HCT116 (cell line): ENCODE results near the gene KIAA1671. TPM values are rescaled to one million over a fixed set of nuclear protein-coding genes. Genes with fewer than 3 reads are reported as not detected.

Experiments
- ATAC-seq: fragments of 200-7000 bp; cut with Tn5 transposase; 2 replicates; pipeline ENCODE4 v1.9.1; 2020; ENCODE audit warnings: mild to moderate bottlenecking, moderate library complexity
- BruUV-seq: library from RNA; stranded (reverse); fragments of 400-500 nt; replicated peaks from 2 replicates; lab custom pipeline; 2021; lab: Mats Ljungman, UMichigan
- CTCF ChIA-PET: fragments of 300-600 bp; sonication (Branson Sonifier 250); formaldehyde crosslinking; loops from one replicate; lab custom pipeline; 2021; ENCODE audit warnings: antibody characterized with exemption; lab: Charles Lee
- POLR2A ChIA-PET: fragments of 300-600, 350-600 bp; sonication (Branson Sonifier 250); formaldehyde crosslinking; loops from one replicate; lab custom pipeline; 2021; ENCODE audit warnings: antibody characterized with exemption; lab: Charles Lee
- RAD21 ChIA-PET, 2 experiments: fragments of 300-600 bp; sonication (Branson Sonifier 250); formaldehyde crosslinking; loops; one replicate each; lab custom pipeline; 2023; ENCODE audit warnings: low total read pairs in 2 of 2; ENCODE audit not compliant: uncharacterized antibody in 2 of 2, unreplicated experiment in 2 of 2, low non-redundant PET in 1 of 2; lab: Charles Lee
- DNase-seq: peaks from one replicate; pipeline ENCODE4 v3.0.0-alpha.2; 2010; ENCODE audit warnings: low read depth, low spot score
- H2AFZ ChIP-seq: fragments of 200-600 bp; shearing (Covaris generic), sonication (generic); 2 replicates; pipeline ENCODE4 v1.6.1; 2017; ENCODE audit warnings: low read depth, mixed run types, mixed read lengths, antibody characterized with exemption, low read length; ENCODE audit not compliant: poor library complexity, severe bottlenecking
- H3K27ac ChIP-seq: 2 replicates; pipeline ENCODE4 v1.5.1; 2012; ENCODE audit warnings: low read depth, low read length
- H3K27me3 ChIP-seq: fragments of 200-600 bp; sonication (generic); 2 replicates; pipeline ENCODE4 v1.6.1; 2016; ENCODE audit warnings: mixed run types, low read length, mixed read lengths; ENCODE audit not compliant: insufficient read depth
- H3K36me3 ChIP-seq, 2 experiments: fragments of 200-500 bp in 1 of 2; fragments of 200-600 bp in 1 of 2; sonication (Bioruptor generic) in 1 of 2; sonication (generic) in 1 of 2; 2 replicates each; pipeline versions ENCODE4 v1.5.1 to v1.6.1; 2014 to 2016; ENCODE audit warnings: low read length in 2 of 2, inconsistent platforms in 1 of 2, mixed read lengths in 1 of 2, mixed run types in 1 of 2; ENCODE audit not compliant: insufficient read depth in 2 of 2, control insufficient read depth in 1 of 2
- H3K4me1 ChIP-seq, 2 experiments: fragments of 200-600 bp in 1 of 2; sonication (generic) in 1 of 2; 2 replicates each; pipeline versions ENCODE4 v1.5.1 to v1.6.1; 2012 to 2017; ENCODE audit warnings: low read length in 2 of 2, inconsistent platforms in 1 of 2, mild to moderate bottlenecking in 1 of 2, mixed read lengths in 1 of 2, mixed run types in 1 of 2, moderate library complexity in 1 of 2; ENCODE audit not compliant: insufficient read depth in 2 of 2, control insufficient read depth in 1 of 2
- H3K4me2 ChIP-seq: fragments of 200-600 bp; sonication (generic); 2 replicates; pipeline ENCODE4 v1.6.1; 2017; ENCODE audit warnings: mixed run types, low read length, mixed read lengths
- H3K4me3 ChIP-seq, 2 experiments: fragments of 200-600 bp in 1 of 2; sonication (generic) in 1 of 2; replicated peaks in 1 of 2; 2 replicates each; pipeline ENCODE4 v1.5.1; 2011 to 2016; ENCODE audit warnings: low read length in 2 of 2, control low read depth in 1 of 2, low read depth in 1 of 2, mild to moderate bottlenecking in 1 of 2, mixed read lengths in 1 of 2, mixed run types in 1 of 2
- H3K79me2 ChIP-seq: fragments of 200-600 bp; sonication (generic); 2 replicates; pipeline ENCODE4 v1.6.1; 2017; ENCODE audit warnings: mild to moderate bottlenecking, mixed run types, low read length, moderate library complexity, mixed read lengths; ENCODE audit not compliant: insufficient read depth
- H3K9ac ChIP-seq: fragments of 200-600 bp; sonication (generic); 2 replicates; pipeline ENCODE4 v1.6.1; 2016; ENCODE audit warnings: low read length, mixed read lengths
- H3K9me2 ChIP-seq: fragments of 200-600 bp; sonication (generic), shearing (Covaris generic); 2 replicates; pipeline ENCODE4 v1.6.1; 2017; ENCODE audit warnings: mixed run types, mild to moderate bottlenecking, moderate library complexity; ENCODE audit not compliant: insufficient read depth
- H3K9me3 ChIP-seq, 2 experiments: fragments of 200-500 bp in 1 of 2; fragments of 200-600 bp in 1 of 2; sonication (Bioruptor generic) in 1 of 2; sonication (generic) in 1 of 2; 2 replicates each; pipeline ENCODE4 v1.6.1; 2014 to 2017; ENCODE audit warnings: low read length in 2 of 2, mixed read lengths in 2 of 2, inconsistent platforms in 1 of 2, low read depth in 1 of 2, mild to moderate bottlenecking in 1 of 2, mixed run types in 1 of 2, moderate library complexity in 1 of 2; ENCODE audit not compliant: control insufficient read depth in 1 of 2, insufficient read depth in 1 of 2
- H4K20me1 ChIP-seq: fragments of 200-600 bp; sonication (generic), shearing (Covaris generic); 2 replicates; pipeline ENCODE4 v1.6.1; 2017; ENCODE audit warnings: mixed run types, mild to moderate bottlenecking, moderate library complexity; ENCODE audit not compliant: insufficient read depth
- CBX3 ChIP-seq: IDR thresholded peaks from 2 replicates; pipeline ENCODE4 v1.6.1; 2012; ENCODE audit warnings: low read depth
- EZH2 ChIP-seq: fragments of 200-600 bp; sonication (generic); IDR thresholded peaks from 2 replicates; pipeline ENCODE4 v1.6.1; 2017; ENCODE audit warnings: antibody characterized with exemption, mixed run types
- JUND ChIP-seq: IDR thresholded peaks from 2 replicates; pipeline ENCODE4 v1.6.1; 2012
- MAX ChIP-seq: IDR thresholded peaks from 2 replicates; pipeline ENCODE4 v1.6.1; 2012
- POLR2A ChIP-seq: IDR thresholded peaks from 2 replicates; pipeline ENCODE4 v1.7.0; 2011; ENCODE audit warnings: borderline replicate concordance; ENCODE audit not compliant: insufficient read depth, insufficient read length; ENCODE audit errors: extremely low read depth
- POLR2AphosphoS5 ChIP-seq: IDR thresholded peaks from 2 replicates; pipeline ENCODE4 v1.6.1; 2011; ENCODE audit warnings: mild to moderate bottlenecking, low read depth, low read length, moderate library complexity
- RAD21 ChIP-seq: IDR thresholded peaks from 2 replicates; pipeline ENCODE4 v1.6.1; 2012; ENCODE audit warnings: low read depth, mild to moderate bottlenecking
- REST ChIP-seq: IDR thresholded peaks from 2 replicates; pipeline ENCODE4 v1.6.1; 2012; ENCODE audit warnings: low read depth
- SP1 ChIP-seq: IDR thresholded peaks from 2 replicates; pipeline ENCODE4 v1.6.1; 2012; ENCODE audit warnings: low read depth
- SRF ChIP-seq: IDR thresholded peaks from 2 replicates; pipeline ENCODE4 v1.6.1; 2012; ENCODE audit warnings: low read depth
- ZBTB33 ChIP-seq: IDR thresholded peaks from 2 replicates; pipeline ENCODE4 v1.6.1; 2011; ENCODE audit warnings: mild to moderate bottlenecking, low read length, moderate library complexity; ENCODE audit not compliant: insufficient replicate concordance; ENCODE audit errors: extremely low read depth
- ZFX ChIP-seq: fragments of 450-650 bp; IDR thresholded peaks from 2 replicates; pipeline ENCODE4 v1.6.1; 2017
- intact Hi-C: fragments of 100-400 bp; cut with micrococcal nuclease; formaldehyde crosslinking; loops from 2 replicates; pipeline ENCODE4 v1.10.0; 2022
- total RNA-seq: library from RNA; stranded (reverse); gene quantifications from one replicate; pipeline ENCODE4 v1.2.1, GENCODE V29; 2021; ENCODE audit not compliant: unreplicated experiment

Gene KIAA1671
- total RNA-seq, 1 experiment from 2014 or later = 36.8 TPM

GRCh38 chr22:25051983-25052710, 99.6 kb downstream of the KIAA1671 start:
- H3K27me3 ChIP-seq = no peaks in the 10 kb centered on the region
- no peaks in the 10 kb centered on the region; the same call in 1 of the 2 replicates for H3K79me2 ChIP-seq
- peaks cover 14 to 31% of the 10 kb centered on the region in 2 experiments; a peak in 3 of 4 replicates for H3K36me3 ChIP-seq
- H3K4me1 ChIP-seq = peaks cover 0 to 26% of the 10 kb centered on the region in 2 experiments; a peak in 2 of 4 replicates
- RAD21 ChIA-PET = no interaction called here
- no peak for DNase-seq
- no peak overlapping the region for H3K27ac ChIP-seq
- no peak overlapping the region for H3K4me2 ChIP-seq
- H3K9me2 ChIP-seq = no peaks in the 10 kb centered on the region
- no peak overlapping the region for H3K4me3 ChIP-seq
- intact Hi-C loops = no loop called here
- no peaks in the 10 kb centered on the region for H4K20me1 ChIP-seq
- CTCF ChIA-PET = interaction anchor here (1.0 to 1.3 kb wide), 2 partner anchors 93 to 150 kb away, joined by 3 read pairs; no protein-coding TSS in a partner anchor
- no TSS peak for BruUV-seq
- TF ChIP-seq ZBTB33 = no peak
- TF ChIP-seq RAD21 = no peak
- TF ChIP-seq CBX3 = no peak
- no peak for TF ChIP-seq MAX
- TF ChIP-seq SRF = no peak
- no peak for TF ChIP-seq ZFX
- no peak for TF ChIP-seq REST
- no peak for TF ChIP-seq SP1
- no peak for TF ChIP-seq JUND
- no peak for TF ChIP-seq POLR2A
- TF ChIP-seq POLR2AphosphoS5 = no peak
- no peak for TF ChIP-seq EZH2
- H3K9me3 ChIP-seq = peaks cover 0 to 5% of the 10 kb centered on the region in 2 experiments; a peak in 1 of 4 replicates
- no peak overlapping the region for H3K9ac ChIP-seq
- POLR2A ChIA-PET = no interaction called here
- H2AFZ ChIP-seq = no peak overlapping the region
- no peak for ATAC-seq
